ENCODE data around the gene ARPC4.
"Not testable (repeated sequence)": the region's sequence is repeated elsewhere in the genome, so short reads cannot be mapped to it uniquely, and the experiment has no call there.

Gene ARPC4

GRCh38 chr3:9837701-9838582 is 45.1 kb downstream of the ARPC4 start:
- H3K27ac ChIP-seq (ENCODE audit: low read depth, low read length), result no peak overlapping the region

DNA sequence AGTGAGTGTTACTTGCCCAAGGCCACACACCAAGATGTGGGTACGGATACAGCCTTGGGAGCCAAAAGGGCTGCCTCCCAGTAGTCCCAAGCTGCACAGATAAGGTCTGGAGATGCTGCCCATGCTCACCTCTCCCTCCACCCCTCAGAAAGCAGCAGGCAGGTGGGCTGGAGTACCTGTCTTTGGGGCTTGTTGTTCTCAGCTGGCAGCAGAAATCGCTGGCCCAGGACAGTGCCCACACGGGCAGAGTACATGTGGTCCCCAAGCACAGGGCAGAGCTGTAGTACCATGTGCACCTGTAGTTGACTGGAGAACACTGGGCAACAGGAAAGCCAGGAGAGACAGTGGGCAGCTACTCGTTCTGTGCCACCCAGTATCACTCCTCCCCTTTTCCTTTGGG is 46.0 kb downstream of the ARPC4 start:
- Histone ChIP-seq H3K4me1 (ENCODE audit: control insufficient read depth, insufficient read depth, low read length, unreplicated experiment) (peaks cover 6% of the 10 kb centered on the region), H3K36me3 (ENCODE audit: insufficient read depth, low read length) (no peaks in the 10 kb centered on the region), H3K27ac (ENCODE audit: low read depth, low read length) (no peak overlapping the region), H3K27me3 (ENCODE audit: insufficient read depth, low read length) (no peaks in the 10 kb centered on the region), H3K4me3 (ENCODE audit: low read depth, low read length) (no peak overlapping the region), H3K79me2 (ENCODE audit: control insufficient read depth, insufficient read depth, low read length, unreplicated experiment) (peaks cover 10% of the 10 kb centered on the region), H2AFZ (ENCODE audit: low read length, unreplicated experiment) (no peak overlapping the region)

More at GRCh38 chr3:9837701-9838582, 45.1 kb downstream of the ARPC4 start:
- Histone ChIP-seq H3K4me1 (ENCODE audit: control insufficient read depth, insufficient read depth, low read length, unreplicated experiment) (peaks cover 6% of the 10 kb centered on the region), H2AFZ (ENCODE audit: low read length, unreplicated experiment) (no peak overlapping the region), H3K4me3 (ENCODE audit: low read depth, low read length) (no peak overlapping the region), H3K79me2 (ENCODE audit: control insufficient read depth, insufficient read depth, low read length, unreplicated experiment) (peaks cover 6% of the 10 kb centered on the region), H3K27me3 (ENCODE audit: insufficient read depth, low read length) (no peaks in the 10 kb centered on the region), H3K36me3 (ENCODE audit: insufficient read depth, low read length) (no peaks in the 10 kb centered on the region)

DNA sequence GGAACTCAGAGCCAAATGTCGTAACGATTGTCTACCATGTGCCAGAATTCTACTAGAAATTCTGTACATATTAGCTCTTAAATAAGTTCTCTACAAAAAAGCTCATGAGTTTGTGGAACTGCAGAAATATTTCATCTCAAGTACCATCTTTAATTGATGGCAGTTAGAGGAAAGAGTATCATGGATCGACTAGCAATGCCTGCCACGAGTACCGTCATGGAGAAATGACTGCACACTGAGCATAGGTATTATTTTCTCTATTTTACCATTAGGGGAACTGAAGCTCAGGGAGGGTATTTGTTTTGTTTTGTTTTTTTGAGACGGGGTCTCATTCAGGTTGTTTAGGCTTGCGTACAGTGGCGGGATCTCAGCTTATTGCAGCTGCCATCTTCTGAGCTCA is 48.1 kb downstream of the ARPC4 start:
- Histone ChIP-seq H3K27me3 (ENCODE audit: insufficient read depth, low read length) (no peaks in the 10 kb centered on the region), H3K4me3 (ENCODE audit: low read depth, low read length) (no peak overlapping the region), H3K27ac (ENCODE audit: low read depth, low read length) (no peak overlapping the region), H3K4me1 (ENCODE audit: control insufficient read depth, insufficient read depth, low read length, unreplicated experiment) (peaks cover 10% of the 10 kb centered on the region), H3K36me3 (ENCODE audit: insufficient read depth, low read length) (no peaks in the 10 kb centered on the region), H3K79me2 (ENCODE audit: control insufficient read depth, insufficient read depth, low read length, unreplicated experiment) (peaks cover 10% of the 10 kb centered on the region), H2AFZ (ENCODE audit: low read length, unreplicated experiment) (no peak overlapping the region)

- H3K27ac ChIP-seq (ENCODE audit: low read depth, low read length), result peak within 1 kb of the TSS; percentile 20; the same call in 1 of the 2 replicates
- H3K36me3 ChIP-seq (ENCODE audit: insufficient read depth, low read length), result no peaks in the 10 kb centered on the region
- peak within 1 kb of the TSS; percentile 86 for H2AFZ ChIP-seq (ENCODE audit: low read length, unreplicated experiment)
- no peaks in the 10 kb centered on the region for H3K27me3 ChIP-seq (ENCODE audit: insufficient read depth, low read length)
- H3K79me2 ChIP-seq (ENCODE audit: control insufficient read depth, insufficient read depth, low read length, unreplicated experiment), result peaks cover 10% of the 10 kb centered on the region
- peak within 1 kb of the TSS; percentile 86 for H3K4me3 ChIP-seq (ENCODE audit: low read depth, low read length)
- H3K4me1 ChIP-seq (ENCODE audit: control insufficient read depth, insufficient read depth, low read length, unreplicated experiment), result peaks cover 10% of the 10 kb centered on the region
Measured at GRCh38 chr3:9843715-9844438, 51.0 kb downstream of the ARPC4 start, which contains the start of gene RPUSD3. Gene RPUSD3, minus strand, starts transcription at chr3:9844008. Its CDS starts 18 bp downstream, at chr3:9843990.

- Histone ChIP-seq H2AFZ (ENCODE audit: low read length, unreplicated experiment) (no peak overlapping the region), H3K4me3 (ENCODE audit: low read depth, low read length) (no peak overlapping the region), H3K27ac (ENCODE audit: low read depth, low read length) (no peak overlapping the region), H3K4me1 (ENCODE audit: control insufficient read depth, insufficient read depth, low read length, unreplicated experiment) (peaks cover 10% of the 10 kb centered on the region), H3K79me2 (ENCODE audit: control insufficient read depth, insufficient read depth, low read length, unreplicated experiment) (peaks cover 10% of the 10 kb centered on the region), H3K36me3 (ENCODE audit: insufficient read depth, low read length) (no peaks in the 10 kb centered on the region), H3K27me3 (ENCODE audit: insufficient read depth, low read length) (no peaks in the 10 kb centered on the region)
Measured at GRCh38 chr3:9846231-9846630, 53.3 kb downstream of the ARPC4 start.

GRCh38 chr3:9846931-9847488 is 54.1 kb downstream of the ARPC4 start:
- H3K27ac ChIP-seq (ENCODE audit: low read depth, low read length), result no peak overlapping the region
- no peaks in the 10 kb centered on the region for H3K36me3 ChIP-seq (ENCODE audit: insufficient read depth, low read length)
- H3K4me1 ChIP-seq (ENCODE audit: control insufficient read depth, insufficient read depth, low read length, unreplicated experiment), result peaks cover 10% of the 10 kb centered on the region
- H3K4me3 ChIP-seq (ENCODE audit: low read depth, low read length), result no peak overlapping the region
- no peak overlapping the region for H2AFZ ChIP-seq (ENCODE audit: low read length, unreplicated experiment)
- H3K79me2 ChIP-seq (ENCODE audit: control insufficient read depth, insufficient read depth, low read length, unreplicated experiment), result peaks cover 10% of the 10 kb centered on the region
- H3K27me3 ChIP-seq (ENCODE audit: insufficient read depth, low read length), result no peaks in the 10 kb centered on the region

GRCh38 chr3:9847870-9848269 is 55.0 kb downstream of the ARPC4 start:
- not testable (repeated sequence) for H3K4me1 ChIP-seq (ENCODE audit: control insufficient read depth, insufficient read depth, low read length, unreplicated experiment); H3K27me3 ChIP-seq (ENCODE audit: insufficient read depth, low read length); H3K27ac ChIP-seq (ENCODE audit: low read depth, low read length); H3K79me2 ChIP-seq (ENCODE audit: control insufficient read depth, insufficient read depth, low read length, unreplicated experiment); H3K4me3 ChIP-seq (ENCODE audit: low read depth, low read length); H2AFZ ChIP-seq (ENCODE audit: low read length, unreplicated experiment); H3K36me3 ChIP-seq (ENCODE audit: insufficient read depth, low read length)

- not testable (repeated sequence) for H3K4me3 ChIP-seq (ENCODE audit: low read depth, low read length); H3K27me3 ChIP-seq (ENCODE audit: insufficient read depth, low read length); H3K36me3 ChIP-seq (ENCODE audit: insufficient read depth, low read length); H3K4me1 ChIP-seq (ENCODE audit: control insufficient read depth, insufficient read depth, low read length, unreplicated experiment); H3K27ac ChIP-seq (ENCODE audit: low read depth, low read length); H2AFZ ChIP-seq (ENCODE audit: low read length, unreplicated experiment); H3K79me2 ChIP-seq (ENCODE audit: control insufficient read depth, insufficient read depth, low read length, unreplicated experiment)
Measured at GRCh38 chr3:9848860-9849259, 56.0 kb downstream of the ARPC4 start.

GRCh38 chr3:9851383-9851782 is 58.5 kb downstream of the ARPC4 start:
- H2AFZ ChIP-seq (ENCODE audit: low read length, unreplicated experiment); H3K4me3 ChIP-seq (ENCODE audit: low read depth, low read length); H3K79me2 ChIP-seq (ENCODE audit: control insufficient read depth, insufficient read depth, low read length, unreplicated experiment); H3K27ac ChIP-seq (ENCODE audit: low read depth, low read length); H3K4me1 ChIP-seq (ENCODE audit: control insufficient read depth, insufficient read depth, low read length, unreplicated experiment); H3K27me3 ChIP-seq (ENCODE audit: insufficient read depth, low read length); H3K36me3 ChIP-seq (ENCODE audit: insufficient read depth, low read length): not testable (repeated sequence)

- not testable (repeated sequence) for H2AFZ ChIP-seq (ENCODE audit: low read length, unreplicated experiment); H3K27ac ChIP-seq (ENCODE audit: low read depth, low read length); H3K4me3 ChIP-seq (ENCODE audit: low read depth, low read length); H3K79me2 ChIP-seq (ENCODE audit: control insufficient read depth, insufficient read depth, low read length, unreplicated experiment); H3K27me3 ChIP-seq (ENCODE audit: insufficient read depth, low read length); H3K4me1 ChIP-seq (ENCODE audit: control insufficient read depth, insufficient read depth, low read length, unreplicated experiment); H3K36me3 ChIP-seq (ENCODE audit: insufficient read depth, low read length)
Measured at GRCh38 chr3:9851926-9852325, 59.0 kb downstream of the ARPC4 start.

Data from ACC112 (cell line).